Ascending aorta (tissue), 2 donors: ENCODE measurements around the gene FAM216A. TPM values are rescaled to one million over a fixed set of nuclear protein-coding genes. Genes with fewer than 3 reads are reported as not detected.

ENCODE experiments used
- DNase-seq, 2 donors: peaks; one replicate each; pipeline ENCODE4 v3.0.0-alpha.2; 2019; ENCODE audit warnings: low spot score in 2 of 2
- H3K27ac ChIP-seq, 2 donors: fragments of 200-600 bp; sonication (generic); one replicate each; pipeline ENCODE4 v1.5.1; 2016 to 2017; ENCODE audit warnings: mild to moderate bottlenecking in 1 of 2
- H3K27me3 ChIP-seq: fragments of 200-600 bp; sonication (generic); one replicate; pipeline ENCODE4 v1.5.1; 2017
- H3K36me3 ChIP-seq, 2 donors: fragments of 200-600 bp; sonication (generic); one replicate each; pipeline ENCODE4 v1.5.1; 2016
- H3K4me1 ChIP-seq, 2 donors: fragments of 200-600 bp; sonication (generic); one replicate each; pipeline ENCODE4 v1.5.1; 2016 to 2017; ENCODE audit warnings: mild to moderate bottlenecking in 1 of 2
- H3K4me3 ChIP-seq, 2 donors: fragments of 200-600 bp; sonication (generic); one replicate each; pipeline ENCODE4 v1.5.1; 2016 to 2017; ENCODE audit warnings: mild to moderate bottlenecking in 1 of 2
- H3K9me3 ChIP-seq, 2 donors: fragments of 200-600 bp; sonication (generic); one replicate each; pipeline ENCODE4 v1.5.1; 2016
- intact Hi-C: fragments of 100-400 bp; cut with DNase I; formaldehyde crosslinking; loops from one replicate; pipeline ENCODE4 v1.15.1; 2023
- total RNA-seq: library from RNA; depleted of rRNA; stranded (reverse); fragments of >200 nt; gene quantifications from one replicate; pipeline ENCODE4 v1.1.0, GENCODE V29; 2016
- TF ChIP-seq, protein P1 (sequence below), 3 experiments: fragments of 200-600 bp in 2 of 3; fragments of 450-650 bp in 1 of 3; sonication (generic) in 2 of 3; IDR thresholded peaks; one replicate each; pipeline ENCODE4 v1.5.1; 2016 to 2019; ENCODE audit warnings: antibody characterized with exemption in 3 of 3, mild to moderate bottlenecking in 1 of 3, moderate library complexity in 1 of 3

The FAM216A gene
- total RNA-seq, 1 donor from 2014 or later, result 2.1 TPM

DNA sequence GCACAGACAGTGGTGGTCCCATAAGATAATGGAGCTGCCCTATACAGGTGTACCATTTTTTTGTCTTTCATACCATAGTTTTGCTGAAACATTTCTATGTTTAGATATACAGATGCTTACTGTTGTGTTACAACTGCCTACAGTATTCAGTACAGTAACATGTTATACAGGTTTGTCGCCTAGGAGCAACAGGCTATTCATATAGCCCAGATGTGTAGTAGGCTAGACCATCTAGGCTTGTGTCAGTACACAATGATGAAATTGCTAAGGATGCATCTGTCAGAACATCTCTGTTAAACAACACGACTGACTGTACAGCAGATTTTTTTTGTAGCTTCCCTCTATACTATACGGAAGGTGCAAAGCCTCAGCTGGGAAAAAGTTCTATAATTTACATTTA lies 64.0 kb downstream of the FAM216A start:
- TF ChIP-seq, protein P1, sequence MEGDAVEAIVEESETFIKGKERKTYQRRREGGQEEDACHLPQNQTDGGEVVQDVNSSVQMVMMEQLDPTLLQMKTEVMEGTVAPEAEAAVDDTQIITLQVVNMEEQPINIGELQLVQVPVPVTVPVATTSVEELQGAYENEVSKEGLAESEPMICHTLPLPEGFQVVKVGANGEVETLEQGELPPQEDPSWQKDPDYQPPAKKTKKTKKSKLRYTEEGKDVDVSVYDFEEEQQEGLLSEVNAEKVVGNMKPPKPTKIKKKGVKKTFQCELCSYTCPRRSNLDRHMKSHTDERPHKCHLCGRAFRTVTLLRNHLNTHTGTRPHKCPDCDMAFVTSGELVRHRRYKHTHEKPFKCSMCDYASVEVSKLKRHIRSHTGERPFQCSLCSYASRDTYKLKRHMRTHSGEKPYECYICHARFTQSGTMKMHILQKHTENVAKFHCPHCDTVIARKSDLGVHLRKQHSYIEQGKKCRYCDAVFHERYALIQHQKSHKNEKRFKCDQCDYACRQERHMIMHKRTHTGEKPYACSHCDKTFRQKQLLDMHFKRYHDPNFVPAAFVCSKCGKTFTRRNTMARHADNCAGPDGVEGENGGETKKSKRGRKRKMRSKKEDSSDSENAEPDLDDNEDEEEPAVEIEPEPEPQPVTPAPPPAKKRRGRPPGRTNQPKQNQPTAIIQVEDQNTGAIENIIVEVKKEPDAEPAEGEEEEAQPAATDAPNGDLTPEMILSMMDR (IDR thresholded peaks at IDR 0.05), result no peak
- intact Hi-C loops, result no loop called here
- Histone ChIP-seq H3K27ac (no peak overlapping the region), H3K9me3 (no peaks in the 10 kb centered on the region), H3K4me3 (no peak overlapping the region), H3K36me3 (peaks cover 0 to 5% of the 10 kb centered on the region in 2 donors), H3K4me1 (peaks cover 3 to 5% of the 10 kb centered on the region in 2 donors), H3K27me3 (no peaks in the 10 kb centered on the region)
- DNase-seq, result no peak

DNA sequence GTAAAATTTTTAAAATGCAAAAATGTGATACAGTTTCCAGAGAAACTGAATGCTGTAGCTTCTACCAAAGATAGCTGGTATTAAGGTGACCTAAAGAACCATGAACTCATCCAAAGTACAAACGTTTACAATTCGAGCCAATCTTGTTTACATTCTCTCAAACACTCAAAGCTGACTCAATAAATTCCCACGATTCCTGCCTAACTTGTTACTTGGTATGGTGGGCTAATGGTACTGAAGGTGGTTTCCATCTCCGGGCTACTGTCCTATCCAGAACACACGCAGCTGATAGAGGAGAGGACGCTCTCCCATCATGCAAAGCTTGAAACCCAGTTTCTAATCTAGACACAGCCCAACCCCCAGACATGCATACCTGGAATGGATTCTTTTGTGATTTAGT lies 65.0 kb downstream of the FAM216A start:
- intact Hi-C loops, result no loop called here
- Histone ChIP-seq H3K27me3 (no peaks in the 10 kb centered on the region), H3K9me3 (no peaks in the 10 kb centered on the region), H3K36me3 (peaks cover 0 to 5% of the 10 kb centered on the region in 2 donors), H3K4me3 (no peak overlapping the region), H3K4me1 (peaks cover 3 to 12% of the 10 kb centered on the region in 2 donors), H3K27ac (no peak overlapping the region)
- TF ChIP-seq, protein P1 (IDR thresholded peaks at IDR 0.05), result no peak
- no peak for DNase-seq

DNA sequence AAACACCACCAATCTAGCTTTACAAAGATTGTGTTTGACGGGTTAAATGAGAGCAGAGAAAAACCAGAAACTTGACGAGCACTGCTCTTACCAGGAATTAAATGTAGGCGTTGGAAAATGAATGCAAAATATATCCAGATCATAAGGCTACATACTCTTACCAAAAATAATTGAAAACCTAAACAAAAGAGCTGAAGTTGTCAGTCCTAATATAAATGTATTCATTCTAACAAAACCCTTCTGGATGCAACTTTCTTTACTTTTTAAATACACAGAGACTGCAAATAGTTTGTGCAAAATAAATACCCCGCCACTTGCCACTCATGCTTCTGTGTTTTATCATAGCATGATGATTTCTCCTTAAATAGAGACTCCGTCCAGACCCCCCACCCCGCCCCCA lies 66.2 kb downstream of the FAM216A start:
- H3K4me1 ChIP-seq, result peaks cover 3 to 12% of the 10 kb centered on the region in 2 donors
- H3K9me3 ChIP-seq, result no peaks in the 10 kb centered on the region
- intact Hi-C loops, result no loop called here

DNA sequence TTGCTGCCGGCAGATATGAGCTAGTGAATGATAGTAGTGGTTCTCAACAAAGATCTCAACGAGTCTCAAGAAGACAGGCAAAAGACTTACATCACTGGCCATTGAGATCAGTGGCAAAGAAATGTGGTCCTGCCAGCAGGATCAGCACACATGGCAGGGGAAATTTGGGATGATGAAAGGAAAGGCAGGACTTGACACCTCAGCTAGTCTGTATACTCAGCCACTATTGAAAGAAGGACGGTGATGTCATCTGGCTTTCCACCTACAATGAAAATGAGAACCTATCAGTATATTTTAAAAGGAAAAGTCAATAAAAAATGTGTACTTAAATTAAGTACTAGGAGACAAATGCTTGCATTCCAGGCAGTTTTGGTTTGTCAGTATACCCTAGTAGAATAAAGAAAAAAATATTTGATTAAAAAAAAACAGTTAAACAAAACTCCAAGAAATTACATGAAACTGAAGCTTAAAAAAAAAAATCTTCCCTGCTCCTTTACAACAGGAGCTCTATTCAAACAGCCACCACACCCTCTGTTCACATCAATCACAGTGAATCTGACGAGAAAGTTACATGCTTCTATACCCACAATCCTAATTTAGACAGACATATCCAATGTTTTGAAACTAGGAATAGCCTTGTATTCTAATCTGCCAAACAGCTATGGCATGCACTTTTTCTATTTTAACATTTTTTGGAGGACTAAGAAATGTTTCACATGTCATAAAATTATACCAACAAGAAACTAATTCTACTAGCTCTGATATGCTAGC lies 68.4 kb downstream of the FAM216A start:
- Histone ChIP-seq H3K27me3 (no peaks in the 10 kb centered on the region), H3K36me3 (peaks cover 0 to 5% of the 10 kb centered on the region in 2 donors), H3K4me3 (peak overlapping the region; percentile 2 to 44), H3K27ac (peak overlapping the region; percentile 75 to 76), H3K4me1 (peaks cover 0 to 12% of the 10 kb centered on the region in 2 donors), H3K9me3 (no peaks in the 10 kb centered on the region)
- TF ChIP-seq, protein P1 (IDR thresholded peaks at IDR 0.05), result no peak
- no peak for DNase-seq
- intact Hi-C loops, result loop anchor here (2.0 kb wide), 1 partner anchor 46 kb away; the partner anchor contains the start of gene PPTC7

More for the DNA sequence above, 66.2 kb downstream of the FAM216A start:
- DNase-seq, result no peak
- Histone ChIP-seq H3K27ac (no peak overlapping the region), H3K36me3 (peaks cover 0 to 5% of the 10 kb centered on the region in 2 donors), H3K27me3 (no peaks in the 10 kb centered on the region), H3K4me3 (no peak overlapping the region)
- TF ChIP-seq, protein P1 (IDR thresholded peaks at IDR 0.05), result no peak

DNA sequence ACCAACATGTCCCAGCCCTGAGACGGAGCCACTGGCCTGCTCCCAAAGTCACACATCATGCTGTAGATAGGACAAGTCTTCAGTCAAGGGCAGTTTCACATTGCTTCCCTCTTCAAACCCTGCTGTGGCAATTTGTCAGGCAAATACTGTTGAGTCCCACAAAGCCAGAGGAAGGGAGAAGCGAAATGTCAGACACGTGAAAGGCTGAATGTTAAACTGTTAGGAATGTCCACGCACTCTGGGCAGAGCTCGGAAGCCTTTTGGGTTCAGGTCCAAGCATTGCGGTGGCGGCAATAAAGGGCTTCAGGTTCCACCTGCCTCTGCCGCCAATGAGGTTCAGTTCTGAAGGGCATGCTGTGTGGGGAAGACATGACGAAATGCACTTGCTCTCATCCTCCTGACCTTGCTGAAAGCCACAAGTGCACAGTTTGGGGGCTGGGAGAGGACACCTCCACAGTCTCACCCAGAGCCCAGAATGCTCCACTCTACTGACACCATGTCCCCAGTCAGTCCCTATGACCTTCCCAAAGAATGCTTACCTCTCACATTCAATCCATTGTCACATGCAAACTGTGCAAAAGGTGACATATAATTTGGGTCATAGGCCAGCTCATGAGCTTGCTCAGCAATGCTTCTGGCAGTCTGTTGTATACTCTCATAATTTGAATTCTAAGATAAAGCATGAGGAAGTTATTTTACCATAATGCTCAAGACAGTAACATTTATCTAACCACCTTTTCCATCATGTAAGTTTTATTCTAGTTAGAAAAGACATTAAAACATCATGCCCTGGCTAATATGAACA lies 69.2 kb downstream of the FAM216A start:
- TF ChIP-seq, protein P1 (IDR thresholded peaks at IDR 0.05), result no peak
- H3K4me3 ChIP-seq, result peak overlapping the region; percentile 2 to 44
- peak in 1 of 2 donors; percentile 81 for DNase-seq
- H3K27ac ChIP-seq, result peak overlapping the region; percentile 75 to 76
- H3K4me1 ChIP-seq, result peaks cover 0 to 13% of the 10 kb centered on the region in 2 donors
- no peaks in the 10 kb centered on the region for H3K27me3 ChIP-seq
- H3K36me3 ChIP-seq, result peaks cover 0 to 5% of the 10 kb centered on the region in 2 donors
- intact Hi-C loops, result loop anchor here (2.0 kb wide), 1 partner anchor 45 kb away; the partner anchor contains the start of gene PPTC7
- no peaks in the 10 kb centered on the region for H3K9me3 ChIP-seq
